CD4-positive, alpha-beta memory T cell (primary cell): ENCODE measurements around the gene FNDC3B. TPM values are rescaled to one million over a fixed set of nuclear protein-coding genes. Genes with fewer than 3 reads are reported as not detected.

Experiments used
- CTCF ChIA-PET: fragments of 350-600 bp; sonication (Branson Sonifier 250); formaldehyde crosslinking; loops from one replicate; lab custom pipeline; 2021; ENCODE audit warnings: inconsistent platforms; ENCODE audit not compliant: partially characterized antibody; lab: Charles Lee
- POLR2A ChIA-PET: fragments of 350-600 bp; sonication (Branson Sonifier 250); formaldehyde crosslinking; loops from one replicate; lab custom pipeline; 2021; ENCODE audit not compliant: partially characterized antibody; lab: Charles Lee
- DNase-seq, 5 donors: peaks; one replicate each; pipeline versions ENCODE4 v3.0.0 to v3.0.0-alpha.2; 2020 to 2022; ENCODE audit warnings: mixed read lengths in 1 of 5
- H3K27ac ChIP-seq: one replicate; pipeline ENCODE4 v1.7.0; 2013; ENCODE audit warnings: low read depth, low read length
- H3K27me3 ChIP-seq: 2 replicates; pipeline ENCODE4 v1.7.0; 2013; ENCODE audit warnings: mild to moderate bottlenecking, low read length, moderate library complexity; ENCODE audit not compliant: insufficient read depth
- H3K36me3 ChIP-seq: 2 replicates; pipeline ENCODE4 v1.7.0; 2013; ENCODE audit warnings: mild to moderate bottlenecking, low read length, moderate library complexity; ENCODE audit not compliant: insufficient read depth
- H3K4me1 ChIP-seq: 2 replicates; pipeline ENCODE4 v1.7.0; 2013; ENCODE audit warnings: mild to moderate bottlenecking, low read length, moderate library complexity; ENCODE audit not compliant: insufficient read depth
- H3K4me3 ChIP-seq, 2 donors: one replicate each; pipeline ENCODE4 v1.7.0; 2013; ENCODE audit warnings: low read length in 2 of 2, mild to moderate bottlenecking in 1 of 2
- H3K9me3 ChIP-seq, 2 donors: one replicate each; pipeline ENCODE4 v1.7.0; 2013; ENCODE audit warnings: low read length in 2 of 2, control low read depth in 1 of 2; ENCODE audit not compliant: control insufficient read depth in 1 of 2
- H3K27ac Mint-ChIP-seq, 7 donors: one replicate each; pipeline ENCODE4 v1.8.0; 2020 to 2021; ENCODE audit warnings: mixed read lengths in 7 of 7, mild to moderate bottlenecking in 6 of 7, inconsistent platforms in 3 of 7, moderate library complexity in 3 of 7
- H3K27me3 Mint-ChIP-seq, 2 donors: one replicate each; pipeline ENCODE4 v1.8.0; 2020 to 2021; ENCODE audit warnings: mixed read lengths in 2 of 2
- H3K36me3 Mint-ChIP-seq, 2 donors: one replicate each; pipeline ENCODE4 v1.8.0; 2020 to 2021; ENCODE audit warnings: mixed read lengths in 2 of 2, inconsistent platforms in 1 of 2, mild to moderate bottlenecking in 1 of 2
- H3K4me1 Mint-ChIP-seq, 4 donors: one replicate each; pipeline ENCODE4 v1.8.0; 2020 to 2021; ENCODE audit warnings: mixed read lengths in 4 of 4, mild to moderate bottlenecking in 1 of 4
- H3K4me3 Mint-ChIP-seq, 8 donors: one replicate each; pipeline ENCODE4 v1.8.0; 2020 to 2021; ENCODE audit warnings: mixed read lengths in 8 of 8, mild to moderate bottlenecking in 7 of 8, moderate library complexity in 6 of 8, inconsistent platforms in 3 of 8
- H3K9me3 Mint-ChIP-seq, 8 donors: one replicate each; pipeline ENCODE4 v1.8.0; 2020 to 2021; ENCODE audit warnings: mixed read lengths in 8 of 8, mild to moderate bottlenecking in 5 of 8, inconsistent platforms in 3 of 8, moderate library complexity in 1 of 8
- intact Hi-C: fragments of 100-400 bp; cut with micrococcal nuclease; formaldehyde crosslinking; loops from one replicate; pipeline ENCODE4 v1.15.1; 2023
- polyA plus RNA-seq, 2 donors: library from polyadenylated mRNA; unstranded; fragments of 300-500 nt; fragmentation: Illumina TruSeq; gene quantifications; one replicate each; pipeline ENCODE4 v1.2.3, GENCODE V29; 2021
- total RNA-seq, 2 experiments: library from RNA; stranded (reverse); gene quantifications; one replicate each; pipeline ENCODE4 v1.2.3, GENCODE V29; 2021

The FNDC3B gene
- total and polyA plus RNA-seq, 4 experiments from 2014 or later: 10.9 to 18.2 (median 14.8) TPM

- ChIA-PET POLR2A (no interaction called here), CTCF (no interaction called here)
- no peak overlapping the region for H3K4me3 Mint-ChIP-seq
- no peak overlapping the region for H3K27ac Mint-ChIP-seq
- no peaks in the 10 kb centered on the region for H3K9me3 Mint-ChIP-seq
- no peaks in the 10 kb centered on the region for H3K4me1 ChIP-seq
- no peak overlapping the region for H3K27ac ChIP-seq
- DNase-seq: no peak
- no peaks in the 10 kb centered on the region for H3K27me3 Mint-ChIP-seq
- no peaks in the 10 kb centered on the region for H3K36me3 ChIP-seq
- peaks cover 0 to 14% (median 8%) of the 10 kb centered on the region in 4 donors for H3K4me1 Mint-ChIP-seq
- H3K27me3 ChIP-seq: no peaks in the 10 kb centered on the region
- no peaks in the 10 kb centered on the region for H3K9me3 ChIP-seq
- H3K36me3 Mint-ChIP-seq: peaks cover 5 to 6% of the 10 kb centered on the region in 2 donors
- H3K4me3 ChIP-seq: no peak overlapping the region
- intact Hi-C loops: no loop called here
These were observed 126.9 kb downstream of the FNDC3B start for GRCh38 chr3:172166261-172166660.

DNA sequence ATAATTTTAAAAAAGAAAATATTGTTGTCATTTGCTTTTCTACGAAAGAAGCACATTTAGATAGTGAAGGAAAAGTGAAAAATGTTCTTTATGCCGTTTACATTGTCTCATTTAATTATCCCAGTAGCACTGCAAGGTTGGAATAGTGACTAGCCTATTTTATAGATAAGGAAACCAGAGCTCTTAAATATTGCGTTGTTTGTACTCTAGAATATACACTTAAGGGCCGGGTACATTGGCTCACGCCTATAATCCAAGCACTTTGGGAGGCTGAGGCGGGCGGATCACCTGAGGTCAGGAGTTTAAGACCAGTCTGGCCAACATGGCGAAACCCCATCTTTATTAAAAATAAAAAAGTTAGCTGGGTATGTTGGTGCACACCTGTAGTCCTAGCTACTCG lies 127.5 kb downstream of the FNDC3B start:
- H3K27me3 Mint-ChIP-seq: no peaks in the 10 kb centered on the region
- no peaks in the 10 kb centered on the region for H3K4me1 ChIP-seq
- no peaks in the 10 kb centered on the region for H3K36me3 ChIP-seq
- peaks cover 5 to 9% of the 10 kb centered on the region in 2 donors for H3K36me3 Mint-ChIP-seq
- peaks cover 0 to 14% (median 6%) of the 10 kb centered on the region in 4 donors for H3K4me1 Mint-ChIP-seq
- no peak overlapping the region for H3K4me3 ChIP-seq
- POLR2A ChIA-PET: no interaction called here
- no peak overlapping the region for H3K4me3 Mint-ChIP-seq
- H3K27me3 ChIP-seq: no peaks in the 10 kb centered on the region
- CTCF ChIA-PET: no interaction called here
- intact Hi-C loops: no loop called here
- H3K27ac ChIP-seq: no peak overlapping the region
- H3K9me3 ChIP-seq: no peaks in the 10 kb centered on the region
- H3K27ac Mint-ChIP-seq: no peak overlapping the region
- H3K9me3 Mint-ChIP-seq: no peaks in the 10 kb centered on the region
- no peak for DNase-seq

DNA sequence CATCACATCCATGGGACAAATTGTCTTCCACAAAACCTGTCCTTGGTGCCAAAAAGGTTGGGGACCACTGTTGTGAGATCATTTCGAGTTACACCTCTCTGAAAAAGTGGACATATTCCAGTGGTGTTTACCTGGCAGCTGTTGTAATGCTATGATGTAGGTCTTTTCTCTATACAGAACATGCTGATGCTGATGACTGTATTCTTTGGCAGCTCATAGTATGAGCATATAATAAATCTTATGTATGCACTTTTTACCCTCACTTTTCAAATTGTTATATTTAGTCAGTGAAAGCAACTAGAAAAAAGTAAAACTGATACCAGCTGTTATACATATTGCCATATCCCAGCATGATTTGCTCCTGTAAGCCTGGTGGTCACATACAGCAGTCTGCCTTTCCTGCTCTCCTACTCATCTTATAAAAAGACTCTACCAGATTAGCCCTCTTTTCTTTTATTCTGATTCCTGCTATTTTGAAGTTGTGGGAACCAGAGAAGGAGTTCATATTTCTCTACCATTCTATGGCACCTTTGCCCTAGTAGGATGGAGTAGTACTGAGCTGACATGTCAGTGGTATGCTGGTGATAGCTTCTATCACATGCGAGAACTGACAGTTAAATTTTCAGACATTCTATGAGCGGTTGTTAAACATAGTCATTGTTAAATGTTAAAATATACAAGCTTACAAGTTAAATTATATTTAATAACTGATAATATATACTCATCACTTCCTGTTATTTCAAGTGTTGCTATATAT lies 128.7 kb downstream of the FNDC3B start:
- no peaks in the 10 kb centered on the region for H3K9me3 Mint-ChIP-seq
- H3K36me3 Mint-ChIP-seq: peaks cover 3 to 11% of the 10 kb centered on the region in 2 donors
- Histone ChIP-seq H3K36me3 (no peaks in the 10 kb centered on the region), H3K27ac (no peak overlapping the region), H3K4me1 (no peaks in the 10 kb centered on the region), H3K9me3 (no peaks in the 10 kb centered on the region), H3K4me3 (no peak overlapping the region), H3K27me3 (no peaks in the 10 kb centered on the region)
- H3K4me1 Mint-ChIP-seq: peaks cover 0 to 14% (median 8%) of the 10 kb centered on the region in 4 donors
- ChIA-PET POLR2A (interaction anchor here (0.6 kb wide), 1 partner anchor 130 kb away, joined by 4 read pairs; no protein-coding TSS in a partner anchor), CTCF (interaction anchor here (0.9 kb wide), 1 partner anchor 10 kb away, joined by 3 read pairs; no protein-coding TSS in a partner anchor)
- intact Hi-C loops: no loop called here
- no peaks in the 10 kb centered on the region for H3K27me3 Mint-ChIP-seq
- peak overlapping the region in 1 of 7 donors; percentile 31 for H3K27ac Mint-ChIP-seq
- no peak for DNase-seq
- H3K4me3 Mint-ChIP-seq: no peak overlapping the region

DNA sequence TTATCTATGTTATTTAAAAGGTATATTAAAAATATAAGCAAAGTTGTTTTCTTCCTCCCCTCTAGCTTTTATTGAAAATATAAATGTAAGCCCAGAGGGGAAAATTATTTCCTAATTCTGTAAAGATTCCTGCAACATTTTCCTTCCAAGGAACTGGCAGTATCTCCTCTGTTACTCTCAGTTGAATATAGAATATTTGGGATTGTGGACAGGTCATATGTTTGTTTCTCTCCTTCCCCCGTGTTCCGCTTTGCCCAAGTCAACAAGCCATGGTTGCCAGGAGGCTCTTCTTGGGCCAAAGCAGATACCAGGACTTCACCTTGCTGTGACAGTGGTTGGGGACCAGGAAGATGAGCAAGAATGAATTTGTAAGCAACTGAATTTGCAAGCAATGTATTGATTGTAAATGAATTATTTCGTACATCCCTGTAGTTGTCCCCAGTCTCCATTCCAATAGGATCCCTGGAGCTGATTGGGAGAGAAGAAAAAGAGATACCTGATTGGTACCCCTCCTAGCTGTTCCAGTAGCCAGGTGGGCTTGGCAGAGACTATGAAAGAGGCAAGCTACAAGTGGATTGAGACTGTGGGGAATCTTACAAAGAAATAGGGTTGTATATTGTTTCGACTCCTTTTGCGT lies 130.8 kb downstream of the FNDC3B start:
- Mint-ChIP-seq H3K36me3 (peaks cover 3 to 11% of the 10 kb centered on the region in 2 donors), H3K27me3 (no peaks in the 10 kb centered on the region), H3K9me3 (no peaks in the 10 kb centered on the region), H3K27ac (no peak overlapping the region), H3K4me1 (peaks cover 0 to 18% (median 12%) of the 10 kb centered on the region in 4 donors), H3K4me3 (no peak overlapping the region)
- Histone ChIP-seq H3K4me3 (no peak overlapping the region), H3K27me3 (no peaks in the 10 kb centered on the region), H3K36me3 (no peaks in the 10 kb centered on the region), H3K9me3 (no peaks in the 10 kb centered on the region), H3K4me1 (no peaks in the 10 kb centered on the region), H3K27ac (no peak overlapping the region)
- intact Hi-C loops: no loop called here
- DNase-seq: no peak
- CTCF ChIA-PET: no interaction called here
- POLR2A ChIA-PET: no interaction called here

DNA sequence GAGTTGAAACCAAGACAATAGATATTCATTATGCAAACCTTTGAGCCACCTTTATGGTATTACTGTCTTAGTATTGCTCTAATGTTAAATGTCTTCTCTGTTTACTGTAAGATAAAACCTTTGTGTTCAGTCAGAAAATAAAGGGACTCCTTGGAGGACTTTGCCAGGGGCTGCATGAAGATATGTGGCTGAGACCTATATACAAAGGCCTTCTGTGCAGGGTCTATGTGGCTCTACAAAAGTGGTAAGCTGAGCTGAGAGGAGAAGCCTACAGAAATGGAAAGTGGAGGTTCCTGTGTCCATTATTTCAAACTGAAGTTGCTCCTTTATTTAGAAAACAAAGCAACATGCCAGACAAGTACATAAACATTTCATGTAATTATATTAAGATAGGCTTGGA lies 131.5 kb downstream of the FNDC3B start:
- Mint-ChIP-seq H3K27ac (peak overlapping the region in 1 of 7 donors; percentile 23), H3K27me3 (no peaks in the 10 kb centered on the region), H3K9me3 (no peaks in the 10 kb centered on the region), H3K36me3 (peaks cover 3 to 11% of the 10 kb centered on the region in 2 donors), H3K4me1 (peaks cover 0 to 22% (median 12%) of the 10 kb centered on the region in 4 donors), H3K4me3 (no peak overlapping the region)
- no peaks in the 10 kb centered on the region for H3K9me3 ChIP-seq
- no peaks in the 10 kb centered on the region for H3K27me3 ChIP-seq
- H3K4me1 ChIP-seq: no peaks in the 10 kb centered on the region
- no peak for DNase-seq
- intact Hi-C loops: no loop called here
- H3K4me3 ChIP-seq: no peak overlapping the region
- no peak overlapping the region for H3K27ac ChIP-seq
- ChIA-PET CTCF (no interaction called here), POLR2A (no interaction called here)
- no peaks in the 10 kb centered on the region for H3K36me3 ChIP-seq

DNA sequence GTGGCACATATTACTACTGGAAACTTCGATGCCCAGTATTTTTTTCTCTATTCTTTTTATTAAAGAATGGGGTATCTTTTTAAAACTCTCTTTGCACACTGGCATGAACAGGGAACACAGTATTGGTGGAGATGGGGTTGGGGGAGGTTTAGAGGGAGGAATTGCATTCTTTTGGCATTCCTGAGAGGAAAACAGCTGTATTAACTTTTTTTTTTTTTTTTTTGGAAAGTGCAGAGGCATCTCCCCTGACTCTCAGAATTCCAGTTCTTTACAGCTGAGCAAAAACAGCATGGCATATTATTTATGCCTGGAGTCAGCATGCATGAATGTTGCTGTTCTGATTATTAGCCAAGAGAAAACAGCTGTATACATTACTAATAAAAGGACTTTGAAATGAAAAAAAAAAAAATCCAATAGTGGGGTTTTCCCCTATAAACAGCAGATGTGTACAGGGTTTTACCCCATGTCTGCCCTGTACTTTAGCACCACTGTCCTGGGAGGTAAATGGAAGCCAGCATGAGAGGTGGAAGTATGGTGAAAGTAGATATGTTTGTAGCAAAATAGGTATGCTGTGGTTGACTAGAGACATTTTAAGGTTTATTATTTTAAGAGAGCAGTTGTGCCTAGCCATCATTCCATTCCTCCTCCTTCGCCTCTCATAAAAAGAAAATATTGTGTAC lies 132.2 kb downstream of the FNDC3B start:
- no peaks in the 10 kb centered on the region for H3K27me3 Mint-ChIP-seq
- Histone ChIP-seq H3K4me3 (no peak overlapping the region), H3K36me3 (no peaks in the 10 kb centered on the region), H3K4me1 (no peaks in the 10 kb centered on the region), H3K27me3 (no peaks in the 10 kb centered on the region), H3K9me3 (no peaks in the 10 kb centered on the region), H3K27ac (no peak overlapping the region)
- H3K9me3 Mint-ChIP-seq: no peaks in the 10 kb centered on the region
- intact Hi-C loops: no loop called here
- ChIA-PET POLR2A (no interaction called here), CTCF (interaction anchor here (0.8 to 1.0 kb wide), 2 partner anchors 11 to 161 kb away, joined by 3 read pairs; no protein-coding TSS in a partner anchor)
- H3K27ac Mint-ChIP-seq: no peak overlapping the region
- peaks cover 3 to 12% of the 10 kb centered on the region in 2 donors for H3K36me3 Mint-ChIP-seq
- H3K4me1 Mint-ChIP-seq: peaks cover 0 to 22% (median 12%) of the 10 kb centered on the region in 4 donors
- no peak overlapping the region for H3K4me3 Mint-ChIP-seq
- no peak for DNase-seq
